Activated T-helper 1 cell treated with anti-CD3 and anti-CD28 coated beads, Interleukin-12 subunit alpha, Interleukin-12 subunit beta, Interleukin-2, Interleukin-4 antibody, amounts not matched to agents 30 ng/mL and 10 ng/mL and 1 ng/mL, durations not matched to agents 14 hours and 24 hours and 36 hours (primary cell): ENCODE data around the gene ZMYM2. TPM values are rescaled to one million over a fixed set of nuclear protein-coding genes. Genes with fewer than 3 reads are reported as not detected.

Experiments
- DNase-seq: peaks from one replicate; pipeline ENCODE4 v3.0.0; 2021; ENCODE audit warnings: low spot score
- H3K27ac Mint-ChIP-seq: one replicate; pipeline ENCODE4 v1.8.0; 2021; ENCODE audit warnings: mild to moderate bottlenecking, mixed read lengths
- H3K27me3 Mint-ChIP-seq: one replicate; pipeline ENCODE4 v1.8.0; 2022; ENCODE audit warnings: mild to moderate bottlenecking, moderate library complexity, mixed read lengths; ENCODE audit not compliant: insufficient read depth
- H3K36me3 Mint-ChIP-seq: one replicate; pipeline ENCODE4 v1.8.0; 2021; ENCODE audit warnings: low read depth, mixed read lengths
- H3K4me1 Mint-ChIP-seq: one replicate; pipeline ENCODE4 v1.8.0; 2021; ENCODE audit warnings: low read depth, mixed read lengths
- H3K4me3 Mint-ChIP-seq: one replicate; pipeline ENCODE4 v1.8.0; 2021; ENCODE audit warnings: mild to moderate bottlenecking, moderate library complexity, mixed read lengths
- H3K9me3 Mint-ChIP-seq: one replicate; pipeline ENCODE4 v1.8.0; 2021; ENCODE audit warnings: mixed read lengths
- intact Hi-C: fragments of 100-400 bp; cut with micrococcal nuclease; formaldehyde crosslinking; loops from one replicate; pipeline ENCODE4 v1.15.1; 2024
- total RNA-seq: library from RNA; stranded (reverse); gene quantifications from 2 replicates; pipeline ENCODE4 v1.2.3, GENCODE V29; 2022

ZMYM2 gene
- total RNA-seq, 1 donor from 2014 or later: 60.9 TPM

DNA sequence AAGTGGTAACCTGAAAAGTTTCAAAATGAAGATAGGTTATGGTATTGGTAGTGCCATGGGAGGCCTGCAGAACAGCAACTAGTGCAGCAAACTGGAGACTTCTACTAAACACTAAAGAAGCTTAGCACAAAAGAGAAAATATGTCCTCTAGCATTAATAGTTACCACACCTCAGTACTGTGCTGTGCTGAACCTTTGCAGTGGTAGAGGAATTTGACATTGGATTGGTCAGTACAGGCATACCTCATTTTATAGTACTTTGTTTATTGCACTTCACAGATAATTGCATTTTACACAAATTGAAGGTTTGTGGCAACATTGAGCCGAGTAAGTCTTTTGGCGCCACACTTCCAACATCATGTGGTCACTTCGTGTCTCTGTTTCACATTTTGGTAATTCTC, 40.4 kb downstream of the ZMYM2 start:
- no peak overlapping the region for H3K4me3 Mint-ChIP-seq
- H3K27me3 Mint-ChIP-seq: no peaks in the 10 kb centered on the region
- peaks cover 18% of the 10 kb centered on the region for H3K4me1 Mint-ChIP-seq
- H3K27ac Mint-ChIP-seq: no peak overlapping the region
- intact Hi-C loops: no loop called here
- no peak for DNase-seq
- peaks cover 36% of the 10 kb centered on the region for H3K36me3 Mint-ChIP-seq
- H3K9me3 Mint-ChIP-seq: no peaks in the 10 kb centered on the region

DNA sequence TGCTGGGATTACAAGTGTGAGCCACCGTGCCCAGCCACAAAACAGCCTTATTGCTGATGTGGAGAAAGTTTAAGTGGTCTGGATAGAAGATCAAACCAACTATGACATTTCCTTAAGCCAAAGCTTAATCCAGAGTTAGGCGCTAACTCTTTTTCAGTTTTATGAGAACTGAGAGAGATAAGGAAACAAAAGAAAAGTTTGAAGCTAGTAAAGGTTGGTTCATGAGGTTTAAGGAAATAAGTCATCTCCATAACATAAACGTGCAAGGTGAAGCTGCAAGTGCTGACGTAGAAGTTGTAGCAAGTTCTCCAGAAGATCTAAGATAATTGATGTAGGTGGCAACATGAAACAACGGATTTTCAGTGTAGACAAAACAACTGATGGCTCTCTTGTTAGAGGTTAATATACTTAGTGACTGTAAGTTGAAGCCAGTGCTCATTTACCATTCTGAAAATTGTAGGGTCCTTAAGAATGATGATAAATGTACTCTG, 41.6 kb downstream of the ZMYM2 start:
- H3K27me3 Mint-ChIP-seq: no peaks in the 10 kb centered on the region
- H3K4me3 Mint-ChIP-seq: no peak overlapping the region
- H3K9me3 Mint-ChIP-seq: no peaks in the 10 kb centered on the region
- intact Hi-C loops: no loop called here
- peaks cover 18% of the 10 kb centered on the region for H3K4me1 Mint-ChIP-seq
- no peak overlapping the region for H3K27ac Mint-ChIP-seq
- no peak for DNase-seq
- H3K36me3 Mint-ChIP-seq: peaks cover 36% of the 10 kb centered on the region

DNA sequence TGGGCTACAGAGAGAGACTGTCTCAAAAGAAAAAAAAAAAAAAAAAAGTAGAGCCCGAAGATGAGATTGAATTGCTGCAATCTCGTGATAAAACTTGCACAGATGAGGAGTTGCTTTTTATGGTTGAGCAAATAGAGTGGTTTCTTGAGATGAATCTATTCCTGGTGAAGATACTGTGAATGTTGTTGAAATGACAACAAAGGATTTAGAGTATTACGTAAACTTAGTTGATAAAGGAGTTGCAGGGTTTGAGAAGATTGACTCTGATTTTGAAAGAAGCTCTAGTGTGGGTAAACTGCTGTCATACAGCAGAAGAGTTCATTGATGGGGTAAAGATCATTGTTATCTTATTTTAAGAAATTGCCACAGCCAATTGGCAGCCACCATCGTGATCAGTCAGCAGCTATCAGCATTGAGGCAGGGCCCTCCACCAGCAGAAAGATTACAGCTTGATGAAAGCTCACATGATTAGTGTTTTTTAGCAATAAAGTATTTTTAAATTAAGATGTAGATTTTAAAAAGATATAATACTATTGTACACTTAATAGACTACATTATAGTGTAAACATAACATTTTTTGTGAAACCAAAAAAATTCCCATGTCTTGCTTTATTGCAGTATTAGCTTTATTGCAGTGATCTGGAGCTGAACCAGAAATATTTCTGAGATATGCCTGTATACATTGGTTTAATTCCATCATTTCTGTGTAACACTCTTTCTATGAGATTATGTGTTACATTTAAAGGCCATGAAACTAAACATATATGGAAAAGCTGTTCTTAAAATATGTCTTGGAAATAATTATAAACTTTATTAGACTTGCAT, 43.1 kb downstream of the ZMYM2 start:
- intact Hi-C loops: no loop called here
- Mint-ChIP-seq H3K36me3 (peaks cover 37% of the 10 kb centered on the region), H3K27ac (no peak overlapping the region), H3K4me3 (no peak overlapping the region), H3K4me1 (peaks cover 18% of the 10 kb centered on the region), H3K27me3 (no peaks in the 10 kb centered on the region), H3K9me3 (no peaks in the 10 kb centered on the region)
- no peak for DNase-seq

DNA sequence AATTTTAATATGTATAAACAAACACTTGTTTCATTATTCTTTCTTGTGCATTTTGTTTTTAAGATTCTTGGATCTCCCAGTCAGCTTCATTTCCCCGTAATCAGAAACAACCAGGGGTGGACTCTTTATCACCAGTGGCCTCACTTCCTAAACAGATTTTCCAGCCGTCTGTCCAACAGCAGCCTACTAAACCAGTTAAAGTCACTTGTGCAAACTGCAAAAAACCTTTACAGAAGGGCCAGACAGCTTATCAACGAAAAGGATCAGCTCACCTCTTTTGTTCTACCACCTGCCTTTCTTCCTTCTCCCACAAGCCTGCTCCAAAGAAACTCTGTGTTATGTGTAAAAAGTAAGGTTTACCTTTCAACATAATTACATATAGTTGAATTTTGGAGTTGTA, 44.3 kb downstream of the ZMYM2 start:
- no peaks in the 10 kb centered on the region for H3K9me3 Mint-ChIP-seq
- H3K4me3 Mint-ChIP-seq: no peak overlapping the region
- no peaks in the 10 kb centered on the region for H3K27me3 Mint-ChIP-seq
- H3K27ac Mint-ChIP-seq: no peak overlapping the region
- peaks cover 35% of the 10 kb centered on the region for H3K36me3 Mint-ChIP-seq
- DNase-seq: no peak
- H3K4me1 Mint-ChIP-seq: peaks cover 18% of the 10 kb centered on the region
- intact Hi-C loops: no loop called here

DNA sequence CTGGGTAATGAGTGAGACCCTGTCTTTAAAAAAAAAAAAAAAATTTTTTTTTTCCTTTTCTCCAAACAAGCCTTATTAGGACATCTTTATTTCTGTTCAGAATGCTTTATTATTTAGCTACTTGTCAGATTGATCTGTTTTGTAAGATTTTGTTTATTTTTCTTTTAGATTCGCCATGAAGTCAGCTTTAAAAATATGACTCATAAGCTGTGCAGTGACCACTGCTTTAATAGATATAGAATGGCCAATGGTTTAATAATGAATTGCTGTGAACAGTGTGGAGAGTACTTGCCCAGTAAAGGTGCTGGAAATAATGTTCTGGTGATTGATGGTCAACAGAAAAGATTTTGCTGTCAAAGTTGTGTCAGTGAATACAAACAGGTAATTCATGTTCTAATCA, 47.7 kb downstream of the ZMYM2 start:
- no peak for DNase-seq
- Mint-ChIP-seq H3K4me1 (peaks cover 10% of the 10 kb centered on the region), H3K36me3 (peaks cover 37% of the 10 kb centered on the region), H3K27me3 (no peaks in the 10 kb centered on the region), H3K9me3 (no peaks in the 10 kb centered on the region), H3K4me3 (no peak overlapping the region), H3K27ac (no peak overlapping the region)
- intact Hi-C loops: no loop called here

DNA sequence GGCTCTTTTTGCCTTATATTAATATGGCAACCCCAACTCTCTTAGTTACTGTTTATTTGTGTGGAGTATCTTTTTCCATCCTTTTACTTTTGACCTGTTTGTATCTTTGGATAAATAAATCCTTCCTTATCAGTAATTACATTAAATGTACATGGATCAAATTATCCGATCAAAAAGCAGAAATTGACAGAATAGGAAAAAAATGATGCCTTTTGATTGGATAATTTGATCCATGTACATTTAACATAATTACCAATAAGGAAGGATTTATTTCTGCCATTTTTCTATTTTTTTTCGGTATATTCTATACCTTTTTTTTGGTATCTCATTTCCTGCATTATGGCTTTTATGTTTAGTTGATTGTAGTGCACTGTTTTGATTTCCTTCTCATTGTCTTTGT, 57.2 kb downstream of the ZMYM2 start:
- Mint-ChIP-seq H3K4me3 (no peak overlapping the region), H3K27ac (no peak overlapping the region), H3K27me3 (no peaks in the 10 kb centered on the region), H3K4me1 (peaks cover 24% of the 10 kb centered on the region), H3K9me3 (peaks cover 32% of the 10 kb centered on the region), H3K36me3 (peaks cover 50% of the 10 kb centered on the region)
- DNase-seq: no peak
- intact Hi-C loops: no loop called here

DNA sequence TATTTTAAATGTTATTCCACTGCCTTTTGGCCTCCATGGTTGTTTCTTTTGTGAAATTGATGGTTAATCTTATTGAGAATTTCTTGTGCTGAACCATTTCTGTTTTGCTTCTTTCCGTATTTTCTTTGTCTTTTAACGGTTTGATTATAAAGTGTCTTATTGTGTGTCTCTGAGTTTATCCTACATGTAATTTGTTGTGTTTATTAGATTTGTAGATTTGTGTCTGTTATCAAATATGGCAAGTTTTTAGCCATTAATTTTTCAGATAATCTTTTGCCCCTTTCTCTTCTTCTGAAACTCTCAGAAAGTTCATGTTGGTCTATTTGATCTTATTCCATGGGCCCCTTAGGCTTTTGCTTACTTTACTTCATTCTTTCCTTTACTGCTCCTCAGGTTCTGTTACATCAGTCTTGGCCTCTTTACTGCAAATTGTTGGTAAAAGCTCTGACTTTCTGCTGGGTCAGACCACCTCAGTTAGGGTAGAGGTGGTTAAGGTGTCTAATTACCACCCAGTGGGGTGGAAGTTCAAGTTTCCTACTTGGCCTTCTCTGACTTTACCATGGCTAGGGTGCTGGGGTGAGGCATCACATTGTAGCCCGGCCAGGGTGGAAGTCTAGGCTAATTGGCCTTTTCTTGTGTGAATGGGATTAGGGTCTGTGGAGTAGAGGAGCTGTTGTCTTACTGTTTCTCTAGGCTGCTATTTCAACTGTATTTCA, 58.3 kb downstream of the ZMYM2 start:
- H3K27me3 Mint-ChIP-seq: no peaks in the 10 kb centered on the region
- intact Hi-C loops: no loop called here

DNA sequence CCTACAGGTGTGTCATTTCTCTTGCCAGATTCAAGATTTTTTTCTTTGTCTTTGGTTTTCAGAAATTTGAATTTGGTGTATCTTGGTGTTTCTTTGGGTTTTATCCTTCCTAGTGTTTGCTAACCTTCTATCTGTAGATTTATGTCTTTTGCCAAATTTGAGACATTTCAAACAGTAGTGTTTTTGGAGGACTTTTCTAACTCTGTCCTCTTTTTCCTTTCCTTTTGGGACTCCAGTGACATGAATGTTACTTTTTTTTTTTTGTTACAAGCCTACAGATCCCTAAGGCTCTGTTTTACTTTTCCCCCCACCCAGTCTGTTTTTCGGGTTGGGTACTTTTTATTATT, 58.8 kb downstream of the ZMYM2 start:
- H3K27me3 Mint-ChIP-seq: no peaks in the 10 kb centered on the region
- peaks cover 39% of the 10 kb centered on the region for H3K4me1 Mint-ChIP-seq
- H3K27ac Mint-ChIP-seq: no peak overlapping the region
- H3K36me3 Mint-ChIP-seq: peaks cover 59% of the 10 kb centered on the region
- H3K4me3 Mint-ChIP-seq: no peak overlapping the region
- no peak for DNase-seq
- peaks cover 32% of the 10 kb centered on the region for H3K9me3 Mint-ChIP-seq
- intact Hi-C loops: no loop called here

More for the DNA sequence above, 58.3 kb downstream of the ZMYM2 start:
- peaks cover 32% of the 10 kb centered on the region for H3K9me3 Mint-ChIP-seq
- no peak overlapping the region for H3K4me3 Mint-ChIP-seq
- no peak for DNase-seq
- H3K27ac Mint-ChIP-seq: no peak overlapping the region
- peaks cover 56% of the 10 kb centered on the region for H3K36me3 Mint-ChIP-seq
- peaks cover 34% of the 10 kb centered on the region for H3K4me1 Mint-ChIP-seq

DNA sequence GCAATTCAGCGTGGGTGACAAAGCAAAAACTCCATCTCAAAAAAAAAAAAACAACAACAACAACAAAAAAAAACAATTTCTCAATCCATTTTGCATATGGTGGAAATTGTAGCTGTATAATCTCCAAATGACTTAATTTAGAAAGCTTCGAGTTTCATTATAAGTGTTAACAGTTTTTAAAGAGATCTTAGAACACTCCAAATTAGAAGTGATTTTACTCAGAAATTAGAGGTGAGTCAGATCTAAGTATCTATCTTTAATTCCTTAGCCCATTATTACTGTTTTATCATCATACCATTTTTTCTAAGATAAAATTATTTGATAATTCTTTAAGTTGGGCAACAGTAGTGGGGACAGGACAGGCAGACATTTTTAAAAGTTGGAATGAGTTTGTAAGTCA, 60.5 kb downstream of the ZMYM2 start:
- Mint-ChIP-seq H3K4me3 (no peak overlapping the region), H3K4me1 (peaks cover 31% of the 10 kb centered on the region), H3K9me3 (peaks cover 24% of the 10 kb centered on the region), H3K27ac (no peak overlapping the region), H3K27me3 (no peaks in the 10 kb centered on the region), H3K36me3 (peaks cover 48% of the 10 kb centered on the region)
- intact Hi-C loops: no loop called here
- DNase-seq: no peak

DNA sequence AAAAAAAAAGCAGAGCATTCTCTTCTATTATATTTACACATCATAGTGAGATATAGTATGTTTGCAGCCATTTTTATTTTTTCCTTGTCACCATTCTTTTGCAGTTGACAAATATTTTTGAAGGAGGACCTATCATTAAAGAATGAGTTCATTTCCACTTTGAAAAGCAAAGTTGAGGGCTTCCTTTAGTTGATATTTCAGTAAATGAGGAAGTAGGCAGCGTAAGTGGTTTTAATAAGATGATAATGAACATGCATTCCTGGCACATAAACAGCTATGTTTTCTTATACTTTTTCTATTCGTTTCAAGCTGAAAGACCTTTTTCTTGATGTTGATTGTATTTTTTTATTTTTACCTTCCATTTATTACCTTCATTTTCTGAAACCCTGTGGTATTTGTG, 66.2 kb downstream of the ZMYM2 start:
- H3K36me3 Mint-ChIP-seq: peaks cover 24% of the 10 kb centered on the region
- H3K4me3 Mint-ChIP-seq: no peak overlapping the region
- intact Hi-C loops: no loop called here
- H3K27me3 Mint-ChIP-seq: no peaks in the 10 kb centered on the region
- no peaks in the 10 kb centered on the region for H3K9me3 Mint-ChIP-seq
- H3K27ac Mint-ChIP-seq: no peak overlapping the region
- no peak for DNase-seq
- H3K4me1 Mint-ChIP-seq: peaks cover 15% of the 10 kb centered on the region

DNA sequence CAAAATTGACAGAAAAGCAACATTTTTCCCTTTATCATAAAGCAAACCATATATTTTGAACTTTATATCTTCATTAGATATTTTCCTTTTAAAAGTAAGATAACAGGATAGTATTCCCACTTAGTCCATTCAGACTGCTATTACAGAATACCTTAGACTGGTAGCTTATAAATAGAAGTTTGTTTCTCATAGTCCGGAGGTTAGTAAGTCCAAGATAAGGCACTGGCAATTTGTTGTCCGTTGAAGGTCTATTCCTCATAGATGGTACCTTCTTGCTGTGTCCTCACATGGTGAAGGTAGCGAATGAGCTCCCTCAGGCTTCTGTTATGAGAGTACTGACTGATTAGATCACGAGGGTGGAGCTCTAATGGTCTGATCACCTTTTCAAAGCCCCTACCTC, 70.4 kb downstream of the ZMYM2 start:
- intact Hi-C loops: no loop called here
- no peak overlapping the region for H3K27ac Mint-ChIP-seq
- DNase-seq: no peak
- H3K4me3 Mint-ChIP-seq: no peak overlapping the region
- peaks cover 14% of the 10 kb centered on the region for H3K36me3 Mint-ChIP-seq
- no peaks in the 10 kb centered on the region for H3K27me3 Mint-ChIP-seq
- H3K4me1 Mint-ChIP-seq: no peaks in the 10 kb centered on the region
- no peaks in the 10 kb centered on the region for H3K9me3 Mint-ChIP-seq

DNA sequence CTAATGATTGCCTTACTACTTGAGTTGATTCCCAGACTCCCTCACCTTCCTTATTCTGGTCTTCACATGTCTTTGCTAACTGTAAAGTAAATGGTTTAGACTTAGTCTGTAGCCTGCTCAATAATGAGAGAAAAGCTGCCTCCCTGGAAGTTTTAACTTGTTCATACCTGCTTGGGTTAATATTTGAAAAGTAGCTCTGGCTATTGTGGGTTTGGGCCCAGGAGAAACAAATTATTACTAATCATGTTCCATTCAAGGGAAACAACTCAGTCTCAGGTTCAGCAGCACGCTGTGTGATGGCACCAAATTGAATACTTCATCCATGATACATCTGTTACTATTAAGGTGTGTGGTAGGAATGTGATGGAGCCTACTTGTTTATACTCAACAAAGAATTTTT, 75.0 kb downstream of the ZMYM2 start:
- intact Hi-C loops: no loop called here
- no peak overlapping the region for H3K4me3 Mint-ChIP-seq
- DNase-seq: no peak
- H3K4me1 Mint-ChIP-seq: peaks cover 6% of the 10 kb centered on the region
- peaks cover 31% of the 10 kb centered on the region for H3K36me3 Mint-ChIP-seq
- H3K27ac Mint-ChIP-seq: no peak overlapping the region
- no peaks in the 10 kb centered on the region for H3K9me3 Mint-ChIP-seq
- H3K27me3 Mint-ChIP-seq: no peaks in the 10 kb centered on the region

DNA sequence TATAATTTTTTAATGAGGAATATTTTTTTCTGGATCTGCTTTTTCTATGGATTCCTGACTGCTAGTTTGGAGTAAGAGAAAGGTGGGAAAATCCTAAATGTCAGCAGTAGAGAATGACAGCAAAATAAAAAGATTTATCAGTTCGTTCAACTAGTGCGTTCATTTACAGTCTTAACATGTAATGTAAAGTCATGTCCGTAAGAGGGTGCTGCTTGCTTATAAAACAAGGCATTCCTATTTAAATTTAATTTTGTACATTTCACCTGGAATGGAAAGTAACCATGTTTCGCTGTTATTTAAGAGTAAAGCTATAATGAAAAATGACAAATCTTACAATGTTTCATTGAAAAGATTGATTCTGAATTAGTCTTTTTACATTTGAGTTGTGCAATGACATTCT, 76.6 kb downstream of the ZMYM2 start:
- H3K27me3 Mint-ChIP-seq: no peaks in the 10 kb centered on the region
- no peak overlapping the region for H3K27ac Mint-ChIP-seq
- H3K9me3 Mint-ChIP-seq: no peaks in the 10 kb centered on the region
- peaks cover 6% of the 10 kb centered on the region for H3K4me1 Mint-ChIP-seq
- H3K36me3 Mint-ChIP-seq: peaks cover 47% of the 10 kb centered on the region
- DNase-seq: no peak
- intact Hi-C loops: no loop called here
- no peak overlapping the region for H3K4me3 Mint-ChIP-seq
